Right atrium auricular region (tissue), 2 donors: ENCODE data around the gene SEL1L3. TPM values are rescaled to one million over a fixed set of nuclear protein-coding genes. Genes with fewer than 3 reads are reported as not detected.

Experiments
- DNase-seq: peaks from one replicate; pipeline ENCODE4 v3.0.0-alpha.2; 2019; ENCODE audit warnings: low spot score
- H3K27ac ChIP-seq, 2 donors: fragments of 200-600 bp; sonication (generic); 1 replicate in 1 of 2; 2 replicates in 1 of 2; pipeline ENCODE4 v1.5.1; 2016 to 2019
- H3K27me3 ChIP-seq, 2 donors: fragments of 200-600 bp; sonication (generic); one replicate each; pipeline versions ENCODE4 v1.5.1 to v1.6.0; 2017 to 2019
- H3K36me3 ChIP-seq: fragments of 200-600 bp; sonication (generic); one replicate; pipeline ENCODE4 v1.5.1; 2016
- H3K4me1 ChIP-seq, 2 donors: fragments of 200-600 bp; sonication (generic); one replicate each; pipeline versions ENCODE4 v1.5.1 to v1.6.0; 2017 to 2019
- H3K4me3 ChIP-seq, 2 donors: fragments of 200-600 bp; sonication (generic); 1 replicate in 1 of 2; 2 replicates in 1 of 2; pipeline ENCODE4 v1.5.1; 2017 to 2019; ENCODE audit warnings: mild to moderate bottlenecking in 1 of 2, moderate library complexity in 1 of 2
- H3K9me3 ChIP-seq, 2 donors: fragments of 200-600 bp; sonication (generic); one replicate each; pipeline ENCODE4 v1.5.1; 2019
- total RNA-seq, 2 donors: library from RNA; depleted of rRNA; stranded (reverse); fragments of >200 nt; gene quantifications; one replicate each; pipeline ENCODE4 v1.1.0, GENCODE V29; 2016
- TF ChIP-seq, protein P1 (sequence below), 2 donors: fragments of 200-600 bp; sonication (generic); IDR thresholded peaks; one replicate each; pipeline ENCODE4 v1.5.1; 2019; ENCODE audit warnings: antibody characterized with exemption in 2 of 2

Gene SEL1L3
- total RNA-seq, 2 donors from 2014 or later, result 5.4 to 7.2 TPM

DNA sequence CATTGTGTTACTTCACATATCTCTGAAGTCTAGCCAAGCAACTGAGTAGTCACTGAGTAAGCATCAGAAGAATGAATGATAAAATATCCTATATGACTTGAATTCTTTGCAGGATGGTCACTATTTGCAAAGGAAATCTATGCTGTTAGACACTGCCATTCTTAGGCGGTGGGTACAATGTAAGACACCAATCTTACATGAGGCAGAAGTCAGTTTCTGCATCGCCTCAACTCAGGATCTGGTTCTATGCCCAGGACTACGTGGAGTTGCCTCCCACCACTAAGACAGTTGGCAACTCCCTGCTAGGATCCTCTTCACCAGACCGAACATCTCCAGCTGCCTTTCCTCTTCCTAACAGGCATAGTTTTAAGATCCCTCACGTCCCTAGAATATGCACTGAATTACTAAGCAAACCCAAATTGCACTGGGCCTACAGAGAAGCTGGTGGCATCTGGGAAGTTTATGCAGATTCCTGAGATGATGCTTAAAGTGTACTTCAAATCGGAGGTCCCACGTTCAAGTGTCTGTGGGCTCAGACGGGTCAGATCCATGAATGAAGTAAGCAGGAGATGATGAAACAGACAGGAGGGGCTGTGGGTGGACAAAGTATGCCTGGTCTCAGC is 45.6 kb downstream of the SEL1L3 start:
- H3K27ac ChIP-seq, result no peak overlapping the region
- TF ChIP-seq, protein P1, sequence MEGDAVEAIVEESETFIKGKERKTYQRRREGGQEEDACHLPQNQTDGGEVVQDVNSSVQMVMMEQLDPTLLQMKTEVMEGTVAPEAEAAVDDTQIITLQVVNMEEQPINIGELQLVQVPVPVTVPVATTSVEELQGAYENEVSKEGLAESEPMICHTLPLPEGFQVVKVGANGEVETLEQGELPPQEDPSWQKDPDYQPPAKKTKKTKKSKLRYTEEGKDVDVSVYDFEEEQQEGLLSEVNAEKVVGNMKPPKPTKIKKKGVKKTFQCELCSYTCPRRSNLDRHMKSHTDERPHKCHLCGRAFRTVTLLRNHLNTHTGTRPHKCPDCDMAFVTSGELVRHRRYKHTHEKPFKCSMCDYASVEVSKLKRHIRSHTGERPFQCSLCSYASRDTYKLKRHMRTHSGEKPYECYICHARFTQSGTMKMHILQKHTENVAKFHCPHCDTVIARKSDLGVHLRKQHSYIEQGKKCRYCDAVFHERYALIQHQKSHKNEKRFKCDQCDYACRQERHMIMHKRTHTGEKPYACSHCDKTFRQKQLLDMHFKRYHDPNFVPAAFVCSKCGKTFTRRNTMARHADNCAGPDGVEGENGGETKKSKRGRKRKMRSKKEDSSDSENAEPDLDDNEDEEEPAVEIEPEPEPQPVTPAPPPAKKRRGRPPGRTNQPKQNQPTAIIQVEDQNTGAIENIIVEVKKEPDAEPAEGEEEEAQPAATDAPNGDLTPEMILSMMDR (IDR thresholded peaks at IDR 0.05), result no peak

DNA sequence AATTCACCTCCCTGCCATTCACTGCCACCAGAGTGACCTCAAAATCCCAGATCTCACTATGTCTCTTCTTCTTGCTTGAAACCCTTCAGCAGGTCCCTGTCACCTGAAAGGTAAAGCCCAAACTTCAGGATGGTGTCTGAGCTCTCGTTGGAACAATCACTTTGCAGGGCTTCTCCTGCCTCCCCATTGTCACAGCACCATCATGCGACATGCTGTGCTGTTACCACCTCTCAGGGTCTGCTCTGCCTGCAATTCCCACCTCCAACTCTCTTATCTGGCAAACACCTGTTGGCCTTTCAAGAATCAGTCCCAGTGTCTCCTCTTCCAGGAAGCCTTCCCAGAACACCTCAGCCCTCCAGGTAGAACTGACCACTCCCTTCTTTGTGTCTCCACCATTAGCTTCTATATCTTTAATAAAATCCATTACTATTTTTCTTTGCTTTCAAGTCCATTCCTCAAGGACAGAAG is 46.2 kb downstream of the SEL1L3 start:
- no peaks in the 10 kb centered on the region for H3K36me3 ChIP-seq
- H3K27me3 ChIP-seq, result no peaks in the 10 kb centered on the region
- TF ChIP-seq, protein P1 (IDR thresholded peaks at IDR 0.05), result no peak
- peaks cover 0 to 9% of the 10 kb centered on the region in 2 donors for H3K4me1 ChIP-seq
- H3K27ac ChIP-seq, result no peak overlapping the region
- no peak overlapping the region for H3K4me3 ChIP-seq
- DNase-seq, result no peak
- H3K9me3 ChIP-seq, result no peaks in the 10 kb centered on the region

More for the DNA sequence above, 45.6 kb downstream of the SEL1L3 start:
- Histone ChIP-seq H3K4me1 (peaks cover 0 to 9% of the 10 kb centered on the region in 2 donors), H3K36me3 (no peaks in the 10 kb centered on the region), H3K4me3 (no peak overlapping the region), H3K27me3 (no peaks in the 10 kb centered on the region), H3K9me3 (no peaks in the 10 kb centered on the region)
- no peak for DNase-seq

DNA sequence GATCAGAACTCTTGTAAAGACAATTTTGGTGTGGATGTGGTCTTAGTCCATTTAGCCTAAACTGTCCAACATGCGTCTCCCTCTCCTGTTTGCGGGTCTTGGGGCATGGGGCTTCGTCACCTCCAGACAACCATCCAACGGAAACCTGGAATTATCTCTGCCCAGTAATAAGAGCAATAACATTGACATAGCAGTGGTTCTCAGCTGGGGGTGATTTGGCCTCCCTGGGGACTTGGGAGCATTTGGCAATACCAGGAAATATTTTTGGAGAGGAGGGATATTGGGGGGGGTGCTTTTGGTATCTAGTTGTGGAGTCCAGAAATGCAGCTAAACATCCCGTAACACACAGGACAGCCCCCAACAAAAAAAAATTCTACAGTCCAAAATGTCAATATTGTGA is 47.2 kb downstream of the SEL1L3 start:
- no peak for DNase-seq
- Histone ChIP-seq H3K36me3 (no peaks in the 10 kb centered on the region), H3K27ac (no peak overlapping the region), H3K4me1 (peaks cover 0 to 9% of the 10 kb centered on the region in 2 donors), H3K9me3 (no peaks in the 10 kb centered on the region), H3K4me3 (no peak overlapping the region), H3K27me3 (no peaks in the 10 kb centered on the region)
- TF ChIP-seq, protein P1 (IDR thresholded peaks at IDR 0.05), result no peak

DNA sequence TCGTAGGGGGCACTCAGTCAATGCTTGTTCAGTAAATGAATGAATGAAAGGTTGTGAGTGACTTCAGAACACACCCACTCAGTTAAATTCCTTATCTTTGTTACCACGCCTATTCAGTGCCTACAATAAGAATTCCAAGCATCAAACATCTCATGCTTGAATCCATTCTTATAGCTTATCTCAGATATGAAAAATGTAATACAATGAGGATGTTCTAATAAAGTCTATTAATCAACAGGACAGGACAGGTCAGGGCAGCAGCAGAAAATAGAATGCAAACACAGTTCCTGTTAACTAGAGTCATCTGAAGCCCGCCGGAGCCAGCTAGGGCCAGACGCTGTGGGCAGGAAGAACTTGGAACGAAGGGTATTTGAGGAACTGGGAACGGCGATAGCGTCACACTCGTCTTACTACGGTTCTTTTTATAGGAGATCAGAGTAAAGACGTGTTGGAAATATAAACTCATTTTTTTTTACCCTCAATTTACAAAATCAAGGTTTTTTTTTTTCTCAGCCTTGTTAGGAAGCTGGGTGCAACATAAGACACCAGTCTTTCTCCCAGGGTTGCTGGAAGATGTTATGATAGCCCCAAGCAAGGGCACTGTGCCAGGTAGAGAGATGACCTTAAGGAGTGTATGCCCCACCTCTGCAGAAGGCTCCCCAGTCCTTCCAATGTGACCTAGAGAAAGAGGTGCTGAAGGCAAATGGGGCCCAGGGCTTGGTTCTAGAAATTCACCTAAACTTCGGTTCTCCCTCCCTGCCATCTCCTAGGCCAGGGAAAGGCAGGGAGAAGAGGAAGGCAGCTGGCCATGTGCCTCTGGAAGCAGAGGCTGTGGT is 48.3 kb downstream of the SEL1L3 start:
- Histone ChIP-seq H3K27me3 (no peaks in the 10 kb centered on the region), H3K4me1 (peaks cover 0 to 9% of the 10 kb centered on the region in 2 donors), H3K36me3 (no peaks in the 10 kb centered on the region), H3K4me3 (no peak overlapping the region), H3K27ac (no peak overlapping the region), H3K9me3 (no peaks in the 10 kb centered on the region)
- TF ChIP-seq, protein P1 (IDR thresholded peaks at IDR 0.05), result no peak
- peak; percentile 74 for DNase-seq

DNA sequence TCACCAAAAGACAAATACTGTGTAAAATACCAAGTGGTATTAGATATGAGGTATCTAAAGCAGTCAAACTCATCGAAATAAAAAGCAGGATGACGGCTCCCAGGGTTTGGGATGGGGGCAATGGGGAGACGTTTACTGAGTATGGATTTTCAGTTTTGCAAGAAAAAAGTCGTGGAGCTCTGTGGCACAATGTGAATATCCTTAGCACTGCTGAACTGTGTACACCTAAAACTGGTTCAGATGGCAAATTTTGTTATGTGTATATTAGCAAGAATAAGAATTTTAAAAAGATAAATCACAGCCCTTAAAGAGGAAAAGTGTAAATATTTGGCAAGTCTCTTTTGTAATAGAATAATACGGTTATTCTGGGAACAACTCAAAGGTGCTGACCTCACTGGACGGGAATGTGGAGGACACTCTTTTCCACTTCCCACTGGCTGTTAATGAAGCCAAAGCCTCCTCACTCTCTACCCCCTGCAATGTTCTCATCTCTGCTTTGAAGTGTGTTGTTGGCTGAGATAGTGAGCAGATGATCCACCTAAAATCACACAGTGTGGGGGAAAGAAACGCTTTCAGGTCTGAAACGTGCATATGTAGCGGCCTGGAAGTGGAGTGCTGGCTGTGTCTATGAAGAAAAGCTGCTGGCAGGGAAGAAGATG is 49.2 kb downstream of the SEL1L3 start:
- no peaks in the 10 kb centered on the region for H3K36me3 ChIP-seq
- H3K27ac ChIP-seq, result no peak overlapping the region
- DNase-seq, result no peak
- peaks cover 0 to 9% of the 10 kb centered on the region in 2 donors for H3K4me1 ChIP-seq
- H3K4me3 ChIP-seq, result no peak overlapping the region
- TF ChIP-seq, protein P1 (IDR thresholded peaks at IDR 0.05), result no peak
- H3K9me3 ChIP-seq, result no peaks in the 10 kb centered on the region
- no peaks in the 10 kb centered on the region for H3K27me3 ChIP-seq
